Mucosa of descending colon (tissue), 3 donors: ENCODE results near the gene AKR1C3. TPM values are rescaled to one million over a fixed set of nuclear protein-coding genes. Genes with fewer than 3 reads are reported as not detected.

ENCODE experiments used
- ATAC-seq: fragments of 200-7000 bp; cut with Tn5 transposase; one replicate; pipeline ENCODE4 v1.9.1; 2020; ENCODE audit warnings: mild to moderate bottlenecking, moderate library complexity
- DNase-seq, 3 donors: peaks; one replicate each; pipeline ENCODE4 v3.0.0-alpha.2; 2020
- H3K36me3 ChIP-seq: fragments of 200-600 bp; one replicate; pipeline ENCODE4 v1.8.0; 2021; ENCODE audit warnings: low read depth, mild to moderate bottlenecking
- H3K4me1 ChIP-seq: fragments of 200-600 bp; one replicate; pipeline ENCODE4 v1.8.0; 2021; ENCODE audit warnings: low read depth, mild to moderate bottlenecking
- H3K4me3 ChIP-seq: fragments of 200-600 bp; one replicate; pipeline ENCODE4 v1.8.0; 2021; ENCODE audit warnings: mild to moderate bottlenecking
- H3K9me3 ChIP-seq: fragments of 200-600 bp; one replicate; pipeline ENCODE4 v1.8.0; 2021; ENCODE audit warnings: mild to moderate bottlenecking
- intact Hi-C, 2 donors: fragments of 100-400 bp; cut with DNase I in 1 of 2; cut with micrococcal nuclease in 1 of 2; formaldehyde crosslinking; loops; one replicate each; pipeline versions ENCODE4 v1.11.0 to v1.11.1; 2022; cut with DNase I, micrococcal nuclease
- total RNA-seq, 3 donors: library from RNA; stranded (reverse); fragmentation: NEBNext Ultra II Directional in 2 of 3; extraction: Animal tissue kit (Norgen Biotek cat#: 25700) in 2 of 3; gene quantifications; one replicate each; pipeline versions ENCODE4 v1.2.1 to v1.2.4, GENCODE V29; 2021 to 2023
- TF ChIP-seq, protein P1 (sequence below): fragments of 200-600 bp; IDR thresholded peaks from one replicate; pipeline ENCODE4 v1.8.0; 2022; ENCODE audit warnings: antibody characterized with exemption, mild to moderate bottlenecking
- donor health status: DM: no; HTN: no; CAD: no; lungs with moderate emphysema.
- donor health status: DM: no; HTN: no; CAD: no.
- donor health status: DM: no; HTN: yes; CAD: no.

AKR1C3 gene
- total RNA-seq, 3 donors from 2014 or later, result 110 to 384 (median 308) TPM

DNA sequence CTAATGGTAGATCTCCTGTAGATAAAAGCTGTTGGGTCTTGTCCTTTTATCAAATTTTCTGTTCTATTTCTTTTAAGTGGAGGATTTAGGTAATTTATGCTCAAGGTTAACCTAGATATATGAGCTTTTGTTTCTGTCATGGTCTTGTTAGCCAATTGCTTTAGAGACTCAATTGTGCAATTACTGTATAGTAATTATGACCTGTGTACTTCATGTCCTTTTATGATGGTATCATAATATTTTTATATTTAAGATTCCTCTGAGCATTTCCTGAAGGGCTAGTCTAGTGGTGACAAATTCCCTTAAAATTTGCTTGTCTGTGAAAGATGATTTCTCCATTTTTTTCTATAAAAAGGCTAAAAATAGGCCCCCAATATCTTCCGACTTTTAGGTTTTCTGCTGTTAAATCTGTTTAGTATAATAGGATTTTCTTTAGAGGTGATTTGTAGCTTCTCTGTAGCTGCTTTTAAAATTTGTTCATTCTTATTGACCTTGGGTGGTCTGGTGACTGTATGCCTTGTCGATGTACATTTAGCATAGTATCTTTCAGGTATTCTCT lies 5.4 kb upstream of the AKR1C3 start:
- Histone ChIP-seq H3K36me3 (no peaks in the 10 kb centered on the region), H3K9me3 (peaks cover 5% of the 10 kb centered on the region), H3K4me1 (no peaks in the 10 kb centered on the region), H3K4me3 (no peak overlapping the region)
- intact Hi-C loops, result no loop called here
- ATAC-seq (peak; percentile 71), DNase-seq (no peak)
- TF ChIP-seq, protein P1, sequence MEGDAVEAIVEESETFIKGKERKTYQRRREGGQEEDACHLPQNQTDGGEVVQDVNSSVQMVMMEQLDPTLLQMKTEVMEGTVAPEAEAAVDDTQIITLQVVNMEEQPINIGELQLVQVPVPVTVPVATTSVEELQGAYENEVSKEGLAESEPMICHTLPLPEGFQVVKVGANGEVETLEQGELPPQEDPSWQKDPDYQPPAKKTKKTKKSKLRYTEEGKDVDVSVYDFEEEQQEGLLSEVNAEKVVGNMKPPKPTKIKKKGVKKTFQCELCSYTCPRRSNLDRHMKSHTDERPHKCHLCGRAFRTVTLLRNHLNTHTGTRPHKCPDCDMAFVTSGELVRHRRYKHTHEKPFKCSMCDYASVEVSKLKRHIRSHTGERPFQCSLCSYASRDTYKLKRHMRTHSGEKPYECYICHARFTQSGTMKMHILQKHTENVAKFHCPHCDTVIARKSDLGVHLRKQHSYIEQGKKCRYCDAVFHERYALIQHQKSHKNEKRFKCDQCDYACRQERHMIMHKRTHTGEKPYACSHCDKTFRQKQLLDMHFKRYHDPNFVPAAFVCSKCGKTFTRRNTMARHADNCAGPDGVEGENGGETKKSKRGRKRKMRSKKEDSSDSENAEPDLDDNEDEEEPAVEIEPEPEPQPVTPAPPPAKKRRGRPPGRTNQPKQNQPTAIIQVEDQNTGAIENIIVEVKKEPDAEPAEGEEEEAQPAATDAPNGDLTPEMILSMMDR, result no peak

DNA sequence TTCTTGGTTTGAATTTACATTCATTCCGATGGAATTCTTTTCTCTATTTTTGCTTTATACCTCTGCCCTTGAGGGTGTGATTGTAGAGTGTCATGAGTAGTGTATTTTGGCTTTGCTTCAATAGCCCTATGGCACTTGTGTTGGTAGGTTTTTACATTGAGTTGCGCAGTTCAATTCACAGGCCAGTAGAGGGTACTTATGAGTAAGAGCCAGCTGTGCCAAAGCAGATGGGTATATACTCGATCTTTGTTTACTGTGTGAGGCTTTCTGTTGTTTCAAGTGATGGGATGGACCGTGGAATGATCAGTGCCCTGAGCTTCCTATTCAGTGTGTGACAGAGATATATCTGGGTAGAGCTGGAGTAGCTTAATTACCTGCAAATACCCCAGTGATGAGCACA lies 4.3 kb upstream of the AKR1C3 start:
- no peak for DNase-seq
- intact Hi-C loops, result loop anchor here (10.0 kb wide), 2 partner anchors 65 to 235 kb away; no protein-coding TSS in a partner anchor
- ATAC-seq, result peak; percentile 71

DNA sequence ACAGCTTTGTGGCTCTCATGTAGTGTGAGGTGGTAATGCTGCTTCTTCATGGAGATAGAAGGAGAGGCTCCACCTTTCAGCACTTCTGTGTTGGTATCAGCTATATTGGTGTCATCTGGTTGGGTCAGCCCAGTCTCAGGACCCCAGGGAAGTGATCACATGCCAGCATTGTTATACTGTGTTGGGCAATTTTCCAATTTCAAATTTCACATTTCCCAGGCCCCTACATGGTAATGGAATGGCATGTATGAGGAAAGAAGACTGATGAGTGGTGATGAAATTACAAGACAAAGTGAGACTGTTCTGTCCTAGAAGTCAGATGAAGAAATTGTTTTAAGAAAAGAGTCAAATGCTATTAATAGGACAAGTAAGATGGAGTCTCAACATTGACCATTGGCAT lies 3.7 kb upstream of the AKR1C3 start:
- H3K9me3 ChIP-seq, result peaks cover 5% of the 10 kb centered on the region
- ATAC-seq, result no peak
- H3K4me3 ChIP-seq, result no peak overlapping the region
- DNase-seq, result no peak
- H3K36me3 ChIP-seq, result no peaks in the 10 kb centered on the region
- intact Hi-C loops, result loop anchor here (10.0 kb wide), 2 partner anchors 66 to 236 kb away; no protein-coding TSS in a partner anchor
- TF ChIP-seq, protein P1, result no peak
- H3K4me1 ChIP-seq, result no peaks in the 10 kb centered on the region

More for the DNA sequence above, 4.3 kb upstream of the AKR1C3 start:
- peaks cover 5% of the 10 kb centered on the region for H3K9me3 ChIP-seq
- TF ChIP-seq, protein P1, result no peak
- no peaks in the 10 kb centered on the region for H3K36me3 ChIP-seq
- H3K4me3 ChIP-seq, result no peak overlapping the region
- no peaks in the 10 kb centered on the region for H3K4me1 ChIP-seq

DNA sequence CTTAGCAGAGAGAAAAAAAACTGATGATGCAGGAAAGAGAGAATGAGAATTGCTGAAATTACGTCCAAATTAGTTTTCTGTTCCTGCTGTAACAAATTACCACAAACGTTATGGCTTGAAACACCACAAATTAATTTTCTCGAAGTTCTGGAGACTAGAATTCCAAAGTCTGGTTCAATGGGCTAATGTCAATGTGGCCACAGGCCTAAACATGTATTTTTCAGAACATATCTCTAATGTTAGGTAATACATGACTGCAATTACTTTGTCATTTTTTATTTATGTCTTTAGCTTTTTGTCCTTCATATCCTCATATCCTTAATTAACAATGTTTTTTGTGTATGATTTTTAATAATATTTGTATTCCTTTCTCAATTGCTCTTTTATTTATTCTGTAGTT lies 3.0 kb upstream of the AKR1C3 start:
- ATAC-seq (no peak), DNase-seq (no peak)
- Histone ChIP-seq H3K36me3 (no peaks in the 10 kb centered on the region), H3K4me1 (no peaks in the 10 kb centered on the region), H3K4me3 (no peak overlapping the region), H3K9me3 (peaks cover 5% of the 10 kb centered on the region)
- TF ChIP-seq, protein P1, result no peak
- intact Hi-C loops, result loop anchor here (10.0 kb wide), 2 partner anchors 66 to 236 kb away; no protein-coding TSS in a partner anchor

DNA sequence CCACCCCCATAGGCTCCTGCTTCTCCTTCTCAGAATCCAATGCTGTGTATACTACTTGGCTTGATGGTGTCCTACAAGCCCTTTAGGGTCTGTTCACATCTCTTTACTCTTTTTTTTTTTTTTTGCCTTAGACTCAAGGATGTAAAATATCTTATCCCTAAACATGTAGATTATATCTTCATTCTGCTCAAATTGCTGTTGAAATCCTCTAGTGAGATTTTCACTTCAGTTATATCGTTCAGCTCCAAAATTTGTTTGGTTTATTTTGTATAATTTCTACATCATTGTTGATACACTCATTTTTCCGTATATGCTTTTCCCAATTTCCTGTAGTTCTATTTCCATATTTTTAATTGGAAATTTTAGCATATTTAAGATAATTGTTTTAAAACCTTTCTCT lies 1.8 kb upstream of the AKR1C3 start:
- Histone ChIP-seq H3K9me3 (peaks cover 5% of the 10 kb centered on the region), H3K4me1 (no peaks in the 10 kb centered on the region), H3K36me3 (no peaks in the 10 kb centered on the region), H3K4me3 (no peak overlapping the region)
- DNase-seq (no peak), ATAC-seq (no peak)
- intact Hi-C loops, result loop anchor here (10.0 kb wide), 2 partner anchors 68 to 238 kb away; no protein-coding TSS in a partner anchor
- TF ChIP-seq, protein P1, result no peak
